Loucy (cell line): Measurements from ENCODE around the gene WDFY1.

ENCODE experiments used
- H2AFZ ChIP-seq: fragments of 200-600 bp; sonication (generic); 2 replicates; pipeline ENCODE4 v1.6.0; 2016; ENCODE audit warnings: antibody characterized with exemption, mild to moderate bottlenecking, low read length, moderate library complexity
- H3F3A ChIP-seq: fragments of 200-600 bp; 2 replicates; pipeline ENCODE4 v1.6.0; 2016; ENCODE audit warnings: antibody characterized with exemption, low read depth, mild to moderate bottlenecking
- H3K27me3 ChIP-seq: fragments of 200-600 bp; sonication (generic); 2 replicates; pipeline ENCODE4 v1.6.1; 2014; ENCODE audit warnings: low read length, mild to moderate bottlenecking; ENCODE audit not compliant: insufficient read depth, poor library complexity, severe bottlenecking
- H3K36me3 ChIP-seq: fragments of 200-600 bp; sonication (generic); 2 replicates; pipeline ENCODE4 v1.6.1; 2016; ENCODE audit warnings: low read length; ENCODE audit not compliant: insufficient read depth
- H3K4me1 ChIP-seq: fragments of 200-600 bp; sonication (generic); 2 replicates; pipeline ENCODE4 v1.5.1; 2014; ENCODE audit warnings: low read length, mild to moderate bottlenecking; ENCODE audit not compliant: insufficient read depth, poor library complexity, severe bottlenecking
- H3K4me2 ChIP-seq: fragments of 200-600 bp; sonication (generic); 2 replicates; pipeline ENCODE4 v1.6.0; 2014; ENCODE audit warnings: antibody characterized with exemption, low read length, low read depth, mild to moderate bottlenecking; ENCODE audit not compliant: poor library complexity, severe bottlenecking
- H3K4me3 ChIP-seq: fragments of 200-600 bp; sonication (generic); 2 replicates; pipeline ENCODE4 v1.5.1; 2014; ENCODE audit warnings: low read length, mild to moderate bottlenecking, mixed read lengths; ENCODE audit not compliant: poor library complexity, severe bottlenecking
- H3K79me2 ChIP-seq: fragments of 200-600 bp; sonication (generic); 2 replicates; pipeline ENCODE4 v1.6.1; 2014; ENCODE audit warnings: low read length; ENCODE audit not compliant: insufficient read depth
- H3K9ac ChIP-seq: fragments of 200-600 bp; sonication (generic); 2 replicates; pipeline ENCODE4 v1.6.0; 2014; ENCODE audit warnings: mild to moderate bottlenecking, low read depth, low read length, moderate library complexity; ENCODE audit not compliant: poor library complexity, severe bottlenecking
- H3K9me2 ChIP-seq: fragments of 200-600 bp; sonication (generic); replicated peaks from 2 replicates; pipeline ENCODE4 v1.6.1; 2016; ENCODE audit warnings: low read depth, low read length, mixed read lengths
- H3K9me3 ChIP-seq: fragments of 200-600 bp; sonication (generic); 2 replicates; pipeline ENCODE4 v1.6.1; 2014; ENCODE audit warnings: mild to moderate bottlenecking, antibody characterized with exemption, low read length, low read depth; ENCODE audit not compliant: insufficient read depth
- H4K20me1 ChIP-seq: fragments of 200-600 bp; sonication (generic); 2 replicates; pipeline ENCODE4 v1.6.0; 2014; ENCODE audit warnings: antibody characterized with exemption, low read length, mild to moderate bottlenecking; ENCODE audit not compliant: insufficient read depth, poor library complexity, severe bottlenecking
- EZH2phosphoT487 ChIP-seq: fragments of 200-600 bp; IDR thresholded peaks from 2 replicates; pipeline ENCODE4 v1.6.1; 2018; ENCODE audit warnings: antibody characterized with exemption, mild to moderate bottlenecking, moderate library complexity, borderline replicate concordance
- TF ChIP-seq, protein P1 (sequence below): fragments of 200-600 bp; sonication (generic); conservative IDR thresholded peaks from 2 replicates; pipeline ENCODE4 v1.5.1; 2014; ENCODE audit warnings: mild to moderate bottlenecking, antibody characterized with exemption, low read length

WDFY1 gene

DNA sequence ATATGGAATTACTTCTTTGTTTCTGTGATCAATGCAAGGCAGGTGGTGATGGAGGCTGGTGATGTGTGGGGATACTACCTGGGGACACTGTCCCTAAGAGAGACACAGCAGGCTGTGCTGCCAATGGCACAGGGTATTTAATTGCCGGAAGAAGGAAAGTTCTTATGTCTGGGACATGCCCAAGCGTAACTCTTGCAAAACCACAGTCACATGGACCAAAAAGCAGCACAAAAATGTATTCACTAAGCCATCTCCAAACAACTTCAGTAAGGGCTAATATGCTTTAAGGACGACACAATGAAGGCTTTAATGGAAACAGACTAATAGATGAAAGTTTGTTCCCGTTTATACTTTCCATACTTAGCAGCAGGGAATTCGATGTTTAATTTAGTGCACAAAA is 58.0 kb downstream of the WDFY1 start:
- H3K27me3 ChIP-seq: no peaks in the 10 kb centered on the region
- H3K4me2 ChIP-seq: no peak overlapping the region
- H2AFZ ChIP-seq: no peak overlapping the region
- no peaks in the 10 kb centered on the region for H3K4me1 ChIP-seq
- H4K20me1 ChIP-seq: no peaks in the 10 kb centered on the region
- H3K4me3 ChIP-seq: no peak overlapping the region
- no peak for TF ChIP-seq EZH2phosphoT487
- TF ChIP-seq, protein P1, sequence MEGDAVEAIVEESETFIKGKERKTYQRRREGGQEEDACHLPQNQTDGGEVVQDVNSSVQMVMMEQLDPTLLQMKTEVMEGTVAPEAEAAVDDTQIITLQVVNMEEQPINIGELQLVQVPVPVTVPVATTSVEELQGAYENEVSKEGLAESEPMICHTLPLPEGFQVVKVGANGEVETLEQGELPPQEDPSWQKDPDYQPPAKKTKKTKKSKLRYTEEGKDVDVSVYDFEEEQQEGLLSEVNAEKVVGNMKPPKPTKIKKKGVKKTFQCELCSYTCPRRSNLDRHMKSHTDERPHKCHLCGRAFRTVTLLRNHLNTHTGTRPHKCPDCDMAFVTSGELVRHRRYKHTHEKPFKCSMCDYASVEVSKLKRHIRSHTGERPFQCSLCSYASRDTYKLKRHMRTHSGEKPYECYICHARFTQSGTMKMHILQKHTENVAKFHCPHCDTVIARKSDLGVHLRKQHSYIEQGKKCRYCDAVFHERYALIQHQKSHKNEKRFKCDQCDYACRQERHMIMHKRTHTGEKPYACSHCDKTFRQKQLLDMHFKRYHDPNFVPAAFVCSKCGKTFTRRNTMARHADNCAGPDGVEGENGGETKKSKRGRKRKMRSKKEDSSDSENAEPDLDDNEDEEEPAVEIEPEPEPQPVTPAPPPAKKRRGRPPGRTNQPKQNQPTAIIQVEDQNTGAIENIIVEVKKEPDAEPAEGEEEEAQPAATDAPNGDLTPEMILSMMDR: no peak
- no peak overlapping the region for H3K9ac ChIP-seq
- H3K9me3 ChIP-seq: no peaks in the 10 kb centered on the region
- H3F3A ChIP-seq: no peaks in the 10 kb centered on the region
- H3K36me3 ChIP-seq: peaks cover 10% of the 10 kb centered on the region; the same call in 1 of the 2 replicates
- no peaks in the 10 kb centered on the region for H3K9me2 ChIP-seq
- H3K79me2 ChIP-seq: no peaks in the 10 kb centered on the region

DNA sequence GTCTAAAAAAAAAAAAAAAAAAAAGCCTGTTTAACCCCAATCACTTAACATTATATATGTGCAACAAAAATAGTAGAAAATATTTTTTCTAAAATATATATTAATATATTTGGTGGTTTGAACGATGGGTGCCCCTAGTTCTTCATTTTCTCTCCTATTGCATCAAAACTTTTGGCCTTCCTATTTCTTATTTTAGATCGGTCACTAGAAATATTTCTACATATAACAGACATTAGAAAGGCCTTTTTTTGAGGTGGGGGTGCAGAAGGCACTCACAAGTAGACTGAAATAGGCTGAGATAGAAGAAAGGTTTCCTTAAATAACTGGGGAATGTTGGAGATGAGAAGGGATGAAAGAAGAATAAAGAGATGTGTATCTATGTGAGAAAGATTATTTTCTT is 58.4 kb downstream of the WDFY1 start:
- no peaks in the 10 kb centered on the region for H4K20me1 ChIP-seq
- peaks cover 10% of the 10 kb centered on the region; the same call in 1 of the 2 replicates for H3K36me3 ChIP-seq
- no peaks in the 10 kb centered on the region for H3K27me3 ChIP-seq
- no peak overlapping the region for H3K4me3 ChIP-seq
- H3K9me3 ChIP-seq: no peaks in the 10 kb centered on the region
- H2AFZ ChIP-seq: no peak overlapping the region
- no peak for TF ChIP-seq EZH2phosphoT487
- TF ChIP-seq, protein P1: no peak
- H3K79me2 ChIP-seq: no peaks in the 10 kb centered on the region
- no peaks in the 10 kb centered on the region for H3F3A ChIP-seq
- no peaks in the 10 kb centered on the region for H3K9me2 ChIP-seq
- no peaks in the 10 kb centered on the region for H3K4me1 ChIP-seq
- H3K9ac ChIP-seq: no peak overlapping the region
- no peak overlapping the region for H3K4me2 ChIP-seq

DNA sequence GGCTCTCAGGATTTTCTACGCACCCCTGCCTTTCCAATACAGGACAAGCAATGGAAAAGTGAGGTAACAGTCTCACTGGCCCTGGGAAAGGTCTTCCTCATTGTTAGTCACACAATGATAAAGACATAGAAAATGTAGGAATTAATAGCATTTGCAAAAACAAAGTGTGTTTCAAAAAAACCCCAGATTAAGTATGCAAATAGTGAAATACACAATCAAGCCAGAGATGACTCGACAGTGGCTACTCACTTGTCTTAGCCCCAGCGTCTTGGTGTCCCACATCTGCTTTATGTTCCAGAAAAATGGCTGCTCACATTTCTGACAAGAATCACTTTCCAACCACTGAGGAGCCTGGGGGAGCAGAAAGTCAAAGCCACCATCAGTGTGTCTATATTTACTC is 60.7 kb downstream of the WDFY1 start:
- Histone ChIP-seq H3F3A (no peaks in the 10 kb centered on the region), H3K9me2 (no peaks in the 10 kb centered on the region), H3K36me3 (peaks cover 21% of the 10 kb centered on the region; the same call in 1 of the 2 replicates), H3K9ac (no peak overlapping the region), H2AFZ (no peak overlapping the region), H3K27me3 (no peaks in the 10 kb centered on the region), H3K79me2 (no peaks in the 10 kb centered on the region), H3K4me1 (no peaks in the 10 kb centered on the region), H3K4me3 (no peak overlapping the region), H3K9me3 (no peaks in the 10 kb centered on the region), H4K20me1 (no peaks in the 10 kb centered on the region), H3K4me2 (no peak overlapping the region)
- TF ChIP-seq, protein P1: no peak
- no peak for TF ChIP-seq EZH2phosphoT487
